Right lobe of liver (tissue), 4 donors: ENCODE results near the gene LTB.

ENCODE experiments used
- CTCF ChIP-seq, 4 donors: fragments of 200-600 bp in 3 of 4; fragments of 450-650 bp in 1 of 4; IDR thresholded peaks; one replicate each; pipeline versions ENCODE4 v1.5.1 to v1.8.0; 2016 to 2022; ENCODE audit warnings: antibody characterized with exemption in 4 of 4, mild to moderate bottlenecking in 2 of 4
- POLR2A ChIP-seq: fragments of 450-650 bp; IDR thresholded peaks from one replicate; pipeline ENCODE4 v1.6.1; 2017; ENCODE audit warnings: antibody characterized with exemption, mild to moderate bottlenecking
- donor health status: DM: no; HTN: no; CAD: no.
- donor health status: DM: no; HTN: no; CAD: no.
- donor health status: DM: no; HTN: yes; CAD: no.

GRCh38 chr6:31577579-31577966 is 4.7 kb downstream of the LTB start:
- TF ChIP-seq CTCF (IDR thresholded peaks at IDR 0.05) (no peak), POLR2A (no peak)
